C4-2B (cell line): ENCODE data around the gene CCDC34.

Experiments
- CTCF ChIP-seq: fragments of 450-650 bp; conservative IDR thresholded peaks from 2 replicates; pipeline ENCODE4 v1.5.1; 2017; ENCODE audit warnings: mild to moderate bottlenecking
- ZFX ChIP-seq: fragments of 450-650 bp; IDR thresholded peaks from 2 replicates; pipeline ENCODE4 v1.6.1; 2017

GRCh38 chr11:27363576-27364117 is 632 bp upstream of the CCDC34 start:
- TF ChIP-seq CTCF (no peak), ZFX (no peak)
